HG03175 (cell line): Measurements from ENCODE around the gene ASPG.

Source experiments
- ATAC-seq: cut with Tn5 transposase; IDR thresholded peaks from one replicate; pipeline ENCODE4 v1.9.1; 2021; ENCODE audit warnings: mild to moderate bottlenecking, moderate library complexity; ENCODE audit not compliant: unreplicated experiment

Gene ASPG

DNA sequence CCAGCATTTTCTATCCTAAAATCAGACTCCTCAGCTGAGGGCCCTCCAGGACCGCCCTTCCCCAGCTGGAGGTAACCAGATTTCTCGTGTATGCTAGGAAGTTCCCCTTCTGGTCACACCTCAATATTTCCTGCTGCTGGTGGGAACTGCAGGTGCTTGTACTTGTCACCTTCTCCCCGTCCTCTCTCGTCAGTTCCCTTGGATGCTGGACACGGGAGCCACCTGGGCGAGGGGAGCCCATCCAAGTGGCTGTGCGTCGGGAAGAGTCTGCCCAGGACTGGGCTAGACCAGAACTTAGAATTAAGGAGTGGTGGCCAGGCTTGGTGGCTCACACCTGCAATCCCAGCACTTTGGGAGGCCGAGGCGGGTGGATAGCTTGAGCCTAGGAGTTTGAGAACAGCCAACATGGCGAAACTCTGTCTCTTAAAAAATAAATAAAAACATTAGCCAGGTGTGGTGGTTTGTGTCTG is 29.7 kb downstream of the ASPG start:
- ATAC-seq, result no peak

DNA sequence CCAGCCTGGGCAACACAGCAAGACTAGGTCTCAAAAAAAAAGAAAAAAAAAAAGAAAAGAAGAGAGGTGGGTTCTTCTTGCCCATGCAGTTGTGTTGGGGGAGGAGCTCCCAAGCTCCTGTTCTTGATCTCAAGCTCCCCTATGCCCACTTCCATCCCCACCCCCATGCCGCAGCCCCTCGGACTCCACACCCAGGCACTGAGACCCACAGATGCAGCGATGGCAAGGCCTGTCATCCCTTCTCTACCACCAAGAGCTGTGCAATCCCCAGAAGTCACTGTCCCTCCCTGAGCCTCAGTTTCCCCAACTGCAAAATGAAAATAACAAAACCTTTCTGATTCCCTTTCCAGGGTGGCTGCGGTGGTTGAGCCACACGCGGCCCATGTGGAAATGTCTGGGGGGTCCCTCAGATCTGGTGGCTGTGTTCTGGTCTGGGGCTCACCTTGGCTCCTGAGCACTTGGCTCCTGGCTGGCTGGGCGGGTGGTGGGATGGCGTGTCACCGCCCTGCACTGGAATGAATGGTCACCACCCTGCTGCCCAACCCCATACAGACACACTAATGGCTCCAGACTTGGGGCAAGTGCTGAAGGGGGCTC is 30.3 kb downstream of the ASPG start:
- ATAC-seq, result no peak

DNA sequence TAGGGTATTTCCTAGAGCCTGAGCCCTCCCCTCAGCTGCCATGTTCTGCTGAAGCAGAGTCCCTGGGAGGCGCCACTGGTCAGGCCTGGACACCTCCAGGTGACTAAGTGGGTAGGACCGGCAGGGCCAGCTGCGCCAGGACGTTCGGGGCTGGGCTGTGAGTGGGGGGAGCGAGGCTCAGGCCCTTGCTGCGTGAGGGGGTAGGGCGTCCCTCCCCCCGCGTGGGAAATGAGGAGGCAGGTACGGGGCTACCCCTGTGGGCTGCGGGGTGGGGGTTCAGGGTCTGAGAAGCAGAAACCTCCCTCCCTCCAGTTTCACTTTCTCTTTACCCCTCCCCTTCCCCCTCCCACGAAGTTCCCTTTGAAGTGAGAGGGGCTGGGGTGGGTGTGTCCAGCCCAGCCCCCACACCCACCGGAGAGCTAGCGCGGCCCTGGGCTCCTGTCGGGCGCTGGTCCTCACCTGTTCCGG is 30.8 kb downstream of the ASPG start:
- no peak for ATAC-seq

DNA sequence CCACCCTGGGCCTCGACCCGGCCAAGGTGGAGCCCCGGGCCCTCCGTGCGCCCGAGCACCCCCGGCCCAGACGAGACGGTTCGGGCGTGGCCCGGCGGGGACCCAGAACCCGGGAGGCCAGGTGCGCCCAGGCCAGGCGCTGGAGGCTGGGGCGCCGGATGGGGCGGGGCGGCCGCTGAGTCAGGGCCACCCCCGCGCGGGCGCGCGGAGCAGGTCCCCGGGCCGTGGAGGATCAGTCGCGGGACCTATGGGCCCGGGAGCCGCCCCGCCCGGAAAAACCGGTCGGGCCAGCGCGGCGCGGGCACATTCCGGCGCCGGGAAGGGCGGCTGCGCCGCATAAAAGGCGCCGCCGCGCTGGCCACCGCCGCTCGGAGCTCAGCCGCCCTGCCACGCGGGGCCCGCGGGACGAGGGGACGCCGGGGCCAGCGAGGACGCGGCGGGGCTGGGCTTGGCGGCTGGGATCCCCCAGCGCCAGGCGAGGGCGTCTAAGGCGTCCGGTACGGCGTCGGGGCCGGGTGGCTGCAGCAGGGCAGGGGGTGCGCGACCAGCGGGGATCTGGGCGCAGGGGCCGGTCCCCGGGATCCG is 31.3 kb downstream of the ASPG start:
- no peak for ATAC-seq

DNA sequence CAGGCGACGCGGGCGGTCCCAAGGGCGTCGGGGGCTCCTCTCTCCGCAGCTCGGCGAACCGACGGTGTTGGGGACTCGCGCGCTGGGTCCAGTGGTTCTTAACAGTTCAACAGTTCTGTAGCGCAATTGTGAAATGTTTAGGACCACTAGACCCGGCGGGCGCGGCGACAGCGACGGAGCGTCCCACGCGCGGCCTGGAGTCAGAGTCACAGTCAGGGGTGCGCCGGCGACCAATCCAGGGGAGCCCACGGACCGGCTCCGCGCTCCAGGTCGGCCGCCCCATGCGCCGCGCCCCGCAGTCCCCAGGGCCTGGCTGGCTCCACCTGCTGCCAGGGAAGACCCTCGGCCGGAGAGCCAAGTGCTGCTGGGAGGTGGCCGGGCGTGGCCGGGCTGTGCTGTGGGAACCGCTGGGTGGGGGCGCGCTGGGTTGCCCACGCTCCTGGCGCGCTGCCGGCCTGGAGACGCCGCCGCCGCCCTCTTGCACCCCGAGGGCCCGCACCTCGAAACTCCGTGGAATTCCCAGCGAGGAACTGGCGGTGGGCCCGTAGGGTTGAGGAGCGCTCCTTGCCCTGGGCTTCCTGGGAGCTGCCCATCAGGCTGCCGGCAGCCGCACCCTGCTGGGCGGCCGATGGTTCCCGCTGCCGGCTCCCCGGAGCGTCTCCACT is 32.0 kb downstream of the ASPG start:
- no peak for ATAC-seq

DNA sequence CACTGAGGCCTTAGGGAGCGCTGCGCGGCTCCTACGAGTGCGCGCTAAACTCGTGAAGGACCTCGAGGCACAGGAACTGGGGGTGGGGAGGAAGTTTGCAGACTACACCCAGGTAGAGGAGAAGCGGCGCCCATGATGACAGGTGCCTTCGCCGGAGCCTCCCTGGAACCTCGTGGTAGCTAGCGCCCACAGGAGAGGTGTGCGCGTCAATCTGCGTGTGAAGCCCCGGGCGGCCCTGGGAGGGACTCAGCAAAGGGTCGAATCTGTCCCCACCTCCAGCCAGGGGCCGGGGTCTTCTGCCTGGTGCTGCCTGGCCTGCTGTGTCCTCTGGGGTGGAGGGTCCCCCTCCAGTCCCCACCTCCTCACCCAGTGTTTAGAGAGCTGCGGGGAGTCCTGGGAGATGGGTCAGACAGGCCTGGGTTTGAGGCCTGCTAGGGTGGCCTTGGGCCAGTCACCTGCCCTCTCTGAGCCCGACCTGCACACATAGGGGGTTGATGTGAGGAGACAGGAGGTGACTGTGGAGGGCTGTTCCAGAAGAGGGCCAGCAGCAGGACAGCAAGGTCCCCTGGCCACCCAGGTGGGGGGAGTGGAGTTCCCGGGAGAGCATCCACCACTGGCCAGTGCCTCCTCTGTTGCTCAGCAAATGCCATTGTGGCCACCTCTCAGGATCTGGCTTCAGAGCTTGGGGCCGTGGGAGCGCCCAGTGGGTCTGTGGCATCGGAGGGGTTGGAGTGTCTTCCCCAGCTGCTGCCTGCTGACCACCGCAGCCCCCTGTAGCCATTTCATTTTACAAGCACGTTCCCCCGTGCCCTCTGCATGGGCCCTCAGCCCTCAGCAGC is 32.7 kb downstream of the ASPG start:
- ATAC-seq, result no peak

DNA sequence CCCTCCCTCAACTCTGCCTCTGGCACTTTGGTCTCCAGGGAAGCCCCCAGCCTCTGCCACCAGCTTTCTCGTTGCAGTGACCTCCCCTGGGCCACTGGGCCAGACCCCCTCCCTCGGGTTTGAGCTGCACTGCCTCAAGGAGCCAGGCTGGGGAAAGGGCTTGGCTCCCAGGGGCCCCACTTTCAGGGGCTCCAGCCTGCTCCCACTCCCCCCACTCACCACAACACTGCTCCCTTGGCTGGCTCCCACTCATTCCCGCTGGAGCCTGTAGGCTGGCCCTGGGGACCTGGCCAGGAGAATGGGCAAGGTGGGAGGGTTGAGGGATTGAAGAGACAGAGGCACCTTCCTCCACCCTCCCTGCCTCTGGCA is 33.6 kb downstream of the ASPG start:
- no peak for ATAC-seq

DNA sequence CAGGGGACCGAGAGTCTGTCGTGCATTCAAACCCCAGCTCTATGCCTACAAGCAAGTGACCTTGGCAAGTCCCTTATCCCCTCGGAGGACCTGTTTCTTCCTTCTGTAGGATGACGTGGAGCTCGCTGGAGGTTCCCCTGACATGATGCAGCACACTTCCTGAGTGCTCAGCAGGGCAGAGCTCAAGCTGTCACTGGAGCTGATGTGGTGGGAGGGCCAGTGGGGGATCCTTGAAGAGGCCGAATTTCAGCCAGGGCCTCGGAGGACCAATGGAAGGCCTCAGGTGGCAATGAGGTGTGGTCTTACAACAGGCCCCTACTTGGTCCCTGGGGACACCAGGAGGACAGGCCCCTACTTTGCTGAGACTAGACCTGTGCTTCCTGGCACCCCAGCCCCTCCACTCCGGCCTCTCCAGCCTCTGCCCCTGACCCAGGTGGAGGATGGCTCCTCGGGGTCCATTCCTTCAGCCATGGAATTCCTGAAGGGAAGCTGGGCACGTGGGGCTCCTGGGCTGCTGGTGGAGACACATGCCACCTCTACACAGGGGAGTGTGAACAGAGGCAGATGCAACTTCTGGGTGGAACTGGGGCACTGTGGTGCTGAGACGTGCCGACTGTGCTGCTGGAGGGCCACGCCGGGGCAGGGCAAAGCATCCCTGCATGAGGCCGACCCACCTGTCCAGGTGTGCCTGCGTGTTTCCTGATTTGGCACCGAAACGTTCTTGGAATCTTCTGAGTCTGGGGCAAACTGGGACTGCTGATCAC is 34.2 kb downstream of the ASPG start:
- no peak for ATAC-seq

DNA sequence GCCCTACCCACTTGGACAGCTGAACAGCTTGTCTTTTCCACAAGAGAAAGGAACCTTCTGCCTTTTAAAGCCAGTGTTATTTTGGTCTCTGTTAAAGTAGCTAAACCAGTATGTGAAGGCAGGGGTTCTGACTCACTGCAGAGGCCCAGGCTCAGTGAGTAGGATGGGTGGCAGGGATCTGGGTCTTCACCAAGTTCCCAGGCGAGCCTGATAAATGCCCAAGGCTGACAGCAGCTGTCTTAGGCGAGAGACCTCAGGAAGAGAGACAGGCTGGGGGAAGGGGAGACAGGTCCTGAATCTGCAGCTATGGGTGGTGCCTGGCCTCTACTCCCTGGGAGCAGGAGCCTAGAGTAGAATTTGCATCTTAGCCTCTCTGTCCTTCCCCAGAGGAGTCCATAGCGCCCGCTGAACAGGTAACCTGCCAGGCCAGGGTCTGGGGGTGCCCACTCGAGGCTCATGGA is 34.8 kb downstream of the ASPG start:
- ATAC-seq, result no peak

DNA sequence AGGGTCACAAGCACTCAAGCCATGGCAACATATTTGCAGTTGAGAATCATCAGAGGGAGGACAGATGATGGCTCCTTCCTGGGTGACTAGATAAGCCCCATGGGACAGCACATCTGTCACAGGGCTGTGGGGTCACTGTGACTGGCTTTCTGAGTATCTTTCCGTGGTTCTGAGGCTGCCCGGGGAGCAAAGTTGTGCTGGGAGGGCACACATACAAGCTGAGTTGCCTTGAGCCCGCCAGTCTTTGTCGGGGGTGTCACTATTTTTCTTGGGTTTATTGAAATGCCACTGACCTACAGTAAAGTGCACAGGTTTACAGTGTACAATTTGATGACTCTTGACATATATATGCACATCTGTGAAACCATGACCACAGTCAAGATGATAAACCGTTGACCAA is 35.6 kb downstream of the ASPG start:
- ATAC-seq, result no peak

DNA sequence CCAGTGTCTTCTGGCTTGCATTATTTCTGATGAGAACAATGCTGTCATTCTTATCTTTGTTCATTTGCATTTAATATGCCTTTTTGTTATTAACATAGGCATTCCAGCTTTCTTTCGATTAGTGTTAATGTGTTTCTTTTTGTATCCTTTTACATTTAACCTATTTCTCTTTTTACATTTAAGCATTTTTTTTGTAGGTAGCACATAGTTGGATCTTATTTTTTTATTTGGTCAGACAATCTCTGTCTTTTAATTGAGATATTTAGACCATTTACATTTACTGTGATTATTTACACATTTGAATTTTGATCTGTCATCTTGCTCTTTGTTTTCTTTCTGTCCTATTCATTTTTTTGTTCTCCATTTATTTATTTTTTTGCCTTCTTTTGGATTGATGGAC is 38.4 kb downstream of the ASPG start:
- no peak for ATAC-seq

DNA sequence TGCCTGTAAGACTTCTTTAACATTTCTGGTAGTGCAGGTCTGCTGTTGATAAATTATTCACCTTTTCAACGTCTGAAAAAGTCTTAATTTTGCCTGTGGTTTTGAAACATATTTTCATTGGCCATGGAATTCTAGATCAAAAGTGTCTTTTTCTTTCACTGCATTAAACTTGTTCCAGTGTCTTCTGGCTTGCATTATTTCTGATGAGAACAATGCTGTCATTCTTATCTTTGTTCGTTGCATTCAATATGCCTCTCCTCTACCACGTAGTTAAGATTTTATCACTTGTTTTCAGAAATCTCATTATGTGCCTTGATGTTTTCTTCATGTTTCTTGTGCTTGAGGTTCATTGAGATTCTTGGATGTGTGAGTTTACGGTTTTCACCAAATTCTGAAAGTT is 39.5 kb downstream of the ASPG start:
- no peak for ATAC-seq

DNA sequence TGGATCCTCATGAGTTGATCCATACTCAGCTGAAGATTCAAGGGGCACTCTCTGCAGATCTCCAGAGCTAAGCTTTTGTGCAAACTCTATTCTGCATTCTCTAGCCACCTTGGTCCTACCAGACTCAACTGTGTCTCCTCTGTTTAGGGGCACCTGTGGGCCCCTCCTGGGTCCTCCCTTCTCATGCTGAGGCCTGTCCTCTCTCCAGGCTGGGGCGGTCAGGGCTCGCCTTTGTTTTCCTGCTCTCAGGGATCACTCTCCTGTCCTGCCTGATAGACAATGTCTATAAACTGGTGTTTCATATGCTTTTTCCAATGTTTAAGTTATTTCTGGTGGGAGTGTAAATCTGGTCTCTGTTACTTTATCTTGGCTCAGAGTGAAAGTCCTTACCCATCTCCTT is 41.3 kb downstream of the ASPG start:
- no peak for ATAC-seq

DNA sequence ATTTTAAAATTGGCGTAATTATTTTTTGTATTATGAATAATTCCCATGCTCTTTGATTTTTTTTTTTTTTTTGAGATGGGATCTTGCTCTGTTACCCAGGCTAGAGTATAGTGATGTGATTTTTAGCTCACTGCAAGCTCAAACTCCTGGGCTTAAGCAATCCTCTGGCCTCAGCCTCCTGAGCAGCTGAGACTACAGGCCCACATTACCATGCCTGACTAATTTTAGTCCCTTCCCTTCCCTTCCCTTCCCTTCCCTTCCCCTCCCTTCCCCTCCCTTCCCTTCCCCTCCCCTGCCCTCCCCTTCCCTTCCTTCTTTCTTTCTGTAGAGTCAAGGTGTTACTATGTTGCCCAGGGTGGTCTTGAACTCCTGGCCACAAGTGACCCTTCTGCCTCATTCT is 43.5 kb downstream of the ASPG start:
- ATAC-seq, result no peak

DNA sequence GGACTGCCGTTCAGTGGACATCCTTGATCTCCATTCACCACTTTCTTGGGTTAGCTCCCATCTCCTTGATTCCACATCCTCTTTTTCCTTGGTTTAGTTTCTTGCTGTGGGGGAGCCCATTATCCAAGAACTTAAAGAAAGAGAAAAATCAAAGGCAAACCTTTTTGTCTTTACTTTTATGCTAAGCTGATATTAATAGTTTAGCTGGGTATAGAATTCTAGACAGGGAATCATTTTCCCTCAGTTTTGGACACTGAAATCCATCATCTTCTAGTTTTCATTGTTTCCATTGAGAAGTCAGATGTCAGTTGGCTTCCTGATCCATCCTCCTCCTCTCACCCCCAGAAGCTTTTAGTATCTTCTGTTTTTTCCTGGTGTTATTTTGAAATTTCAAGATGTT is 44.1 kb downstream of the ASPG start:
- no peak for ATAC-seq

DNA sequence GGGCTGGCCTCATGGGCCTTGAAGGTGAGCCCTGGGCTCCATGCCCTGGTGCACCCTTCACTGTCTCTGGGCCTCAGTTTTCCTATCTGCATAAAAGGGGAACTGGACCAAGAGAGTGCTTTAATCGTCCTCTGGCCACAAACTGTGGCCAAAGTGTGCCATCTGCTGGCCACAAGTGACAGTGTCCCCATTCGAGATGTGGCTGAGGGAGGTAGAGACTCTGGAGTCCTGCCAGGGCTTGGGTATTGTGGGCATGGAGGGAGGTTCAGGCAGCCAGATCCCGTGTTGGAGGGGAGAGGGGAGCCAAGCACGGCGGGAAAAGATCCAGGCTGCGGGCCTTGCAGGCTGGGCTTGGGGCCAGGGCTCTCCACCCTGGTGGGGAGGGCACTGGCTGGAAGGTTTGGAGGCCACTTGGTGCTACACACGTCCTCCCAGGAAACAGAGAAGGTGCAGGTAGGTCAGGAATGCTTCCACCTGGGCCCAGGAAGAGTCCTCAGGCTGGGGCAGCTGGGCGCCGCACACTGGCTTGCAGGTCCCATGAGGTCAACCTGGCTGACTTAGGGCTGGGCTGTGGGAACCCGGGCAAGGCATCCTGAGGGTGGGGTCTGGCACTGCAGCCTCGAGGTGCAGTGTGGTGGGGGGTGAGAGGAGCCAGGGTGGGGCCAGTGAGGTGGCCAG is 45.6 kb downstream of the ASPG start:
- ATAC-seq, result no peak

DNA sequence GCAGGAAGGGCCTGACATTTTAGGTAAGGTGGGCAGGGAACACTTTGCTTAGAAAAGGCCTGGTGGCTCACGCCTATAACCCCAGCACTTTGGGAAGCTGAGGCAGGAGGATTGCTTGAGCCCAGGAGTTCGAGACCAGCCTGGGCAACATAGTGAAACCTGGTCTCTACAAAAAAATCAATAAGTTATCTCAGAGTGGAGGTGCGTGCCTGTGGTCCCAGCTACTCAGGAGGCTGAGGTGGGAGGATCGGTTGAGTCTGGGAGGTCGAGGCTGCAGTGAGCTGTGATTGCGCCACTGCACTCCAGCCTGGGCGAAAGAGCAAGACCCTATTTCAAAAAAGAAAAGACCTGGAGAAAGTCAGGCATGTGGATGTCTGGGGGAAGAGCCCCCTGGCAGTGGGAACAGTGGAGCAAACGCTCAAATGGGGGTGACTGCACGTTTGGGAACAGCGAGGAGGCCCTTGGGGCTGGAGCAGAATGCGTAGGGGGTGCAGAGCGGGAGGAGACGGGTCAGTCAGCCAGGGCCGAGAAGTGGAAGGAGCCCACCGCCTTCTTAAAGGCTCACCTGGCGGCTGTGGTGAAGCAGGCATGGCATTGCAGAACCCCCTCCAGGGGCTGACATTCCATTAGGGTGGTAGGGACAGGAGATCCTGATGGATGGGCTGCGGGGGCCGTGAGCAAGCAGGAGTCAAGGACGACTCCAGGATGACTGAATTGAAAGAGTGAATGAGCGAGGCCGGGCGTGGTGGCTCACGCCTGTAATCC is 46.6 kb downstream of the ASPG start:
- ATAC-seq, result no peak

DNA sequence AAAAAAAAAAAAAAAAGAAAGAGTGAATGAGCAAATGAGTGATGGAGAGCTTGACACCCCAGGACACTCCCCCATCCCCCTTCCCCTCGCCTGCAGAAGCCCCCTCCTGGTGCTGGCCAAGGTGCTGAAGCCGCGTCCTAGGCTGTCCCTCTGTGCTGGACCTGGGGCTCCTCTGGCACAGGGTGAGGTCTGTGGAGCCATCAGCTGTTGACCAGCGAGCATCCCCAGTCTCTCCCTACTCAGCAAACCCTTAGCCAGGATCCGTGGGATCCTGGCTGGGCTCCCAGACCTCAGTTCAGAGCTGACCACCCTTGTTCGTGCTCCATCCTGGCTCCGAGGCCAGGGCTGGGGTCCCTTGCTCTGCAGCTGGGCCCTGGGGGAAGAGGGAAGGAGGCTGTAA is 47.5 kb downstream of the ASPG start:
- no peak for ATAC-seq

DNA sequence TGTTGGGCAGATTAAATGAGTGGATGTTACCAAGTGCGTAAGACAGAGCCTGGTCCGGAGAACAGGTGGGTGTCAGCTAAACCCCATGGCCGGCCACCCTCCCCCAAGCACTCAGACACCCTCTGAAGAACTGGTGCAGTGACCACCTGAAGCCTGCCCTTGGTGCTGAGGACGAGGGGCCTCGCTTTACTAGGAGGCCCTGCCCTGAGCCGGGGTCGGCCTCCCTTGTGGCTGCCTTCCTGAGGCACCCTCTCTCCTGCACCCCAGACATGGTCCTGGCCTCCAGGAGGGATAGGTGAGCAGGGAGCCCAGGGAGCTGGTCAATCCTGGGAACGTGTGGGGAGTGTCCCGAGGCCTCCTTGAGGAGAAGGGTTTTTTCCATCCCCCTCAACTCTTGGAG is 48.0 kb downstream of the ASPG start:
- ATAC-seq, result no peak
